OCI-LY3 (cell line): ENCODE measurements around the gene CALHM6.

Experiments used
- H2AFZ ChIP-seq: fragments of 200-600, 300-600 bp; shearing (Covaris generic); 2 replicates; pipeline ENCODE4 v1.6.0; 2014; ENCODE audit warnings: antibody characterized with exemption, low read depth, low read length
- H3K27ac ChIP-seq: fragments of 200-600, 300-600 bp; sonication (generic); 2 replicates; pipeline ENCODE4 v1.5.1; 2014; ENCODE audit warnings: mild to moderate bottlenecking, low read length, moderate library complexity, mixed read lengths
- H3K27me3 ChIP-seq: fragments of 200-600, 300-600 bp; sonication (generic); 2 replicates; pipeline ENCODE4 v1.6.1; 2014; ENCODE audit warnings: low read depth, low read length, mixed read lengths
- H3K36me3 ChIP-seq: fragments of 200-600, 300-600 bp; sonication (generic); replicated peaks from 2 replicates; pipeline ENCODE3; 2014; ENCODE audit warnings: low read depth, low read length, mixed read lengths
- H3K4me1 ChIP-seq: fragments of 300-600, 200-600 bp; sonication (generic); 2 replicates; pipeline ENCODE4 v1.6.1; 2014; ENCODE audit warnings: low read length, mixed read lengths
- H3K4me2 ChIP-seq: fragments of 200-600, 300-600 bp; sonication (generic); 2 replicates; pipeline ENCODE4 v1.6.1; 2014; ENCODE audit warnings: low read length, mixed read lengths
- H3K4me3 ChIP-seq: fragments of 300-600, 200-600 bp; sonication (generic); 2 replicates; pipeline ENCODE4 v1.5.1; 2014; ENCODE audit warnings: antibody characterized with exemption, mild to moderate bottlenecking, low read length, moderate library complexity
- H3K79me2 ChIP-seq: fragments of 300-600, 200-600 bp; shearing (Covaris generic); 2 replicates; pipeline ENCODE4 v1.6.1; 2014; ENCODE audit warnings: mild to moderate bottlenecking, low read length, mixed read lengths
- H3K9ac ChIP-seq: fragments of 300-600, 200-600 bp; shearing (Covaris generic); 2 replicates; pipeline ENCODE4 v1.6.0; 2014; ENCODE audit warnings: mild to moderate bottlenecking, low read length, moderate library complexity
- H3K9me3 ChIP-seq: fragments of 200-600, 300-600 bp; shearing (Covaris generic); 2 replicates; pipeline ENCODE4 v1.6.1; 2014; ENCODE audit warnings: low read length, mixed read lengths; ENCODE audit not compliant: insufficient read depth
- H4K20me1 ChIP-seq: fragments of 200-600, 300-600 bp; sonication (generic); 2 replicates; pipeline ENCODE4 v1.6.1; 2016; ENCODE audit warnings: low read length, mixed read lengths; ENCODE audit not compliant: insufficient read depth
- CTCF ChIP-seq: fragments of 200-600, 300-600 bp; sonication (generic); IDR thresholded peaks from 2 replicates; pipeline ENCODE4 v1.5.1; 2014; ENCODE audit warnings: antibody characterized with exemption, low read length, low read depth
- EZH2phosphoT487 ChIP-seq: fragments of 200-600 bp; shearing (Covaris generic); IDR thresholded peaks from 2 replicates; pipeline ENCODE4 v1.6.1; 2018; ENCODE audit warnings: antibody characterized with exemption, mixed run types, low read depth

The CALHM6 gene

DNA sequence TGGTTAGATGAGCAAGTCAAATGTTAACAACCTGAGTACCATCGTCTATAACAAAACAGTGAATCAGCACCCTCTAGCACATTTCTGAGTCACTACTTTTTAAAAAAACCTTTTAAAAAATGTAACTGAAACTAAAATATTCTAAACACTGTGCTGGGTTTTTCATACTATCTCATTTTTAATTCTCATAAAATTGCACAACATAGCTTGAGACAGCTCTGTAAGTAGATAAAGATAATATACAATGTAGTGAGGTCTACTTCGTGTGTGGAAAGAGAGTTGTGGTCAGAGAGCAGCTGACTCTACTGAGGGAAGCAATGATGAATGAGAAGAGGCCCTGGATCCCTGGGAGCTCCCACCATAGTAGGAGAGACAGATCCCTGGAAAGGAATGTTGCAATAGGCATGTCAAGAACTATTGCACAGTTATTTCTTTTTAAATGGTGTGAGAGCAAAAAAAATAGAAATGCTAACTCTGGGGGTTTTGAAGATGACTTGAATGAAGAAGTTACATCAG is 13.6 kb upstream of the CALHM6 start:
- H4K20me1 ChIP-seq = no peaks in the 10 kb centered on the region
- H3K79me2 ChIP-seq = no peaks in the 10 kb centered on the region
- no peaks in the 10 kb centered on the region for H3K36me3 ChIP-seq
- TF ChIP-seq EZH2phosphoT487 (no peak), CTCF (peak; percentile 45)
- H3K9me3 ChIP-seq = no peaks in the 10 kb centered on the region
- peaks cover 50% of the 10 kb centered on the region for H3K4me1 ChIP-seq
- H3K4me2 ChIP-seq = peak overlapping the region; percentile 54
- no peak overlapping the region for H2AFZ ChIP-seq
- H3K9ac ChIP-seq = no peak overlapping the region
- no peak overlapping the region for H3K4me3 ChIP-seq
- H3K27me3 ChIP-seq = no peaks in the 10 kb centered on the region
- peak overlapping the region; percentile 49 for H3K27ac ChIP-seq

DNA sequence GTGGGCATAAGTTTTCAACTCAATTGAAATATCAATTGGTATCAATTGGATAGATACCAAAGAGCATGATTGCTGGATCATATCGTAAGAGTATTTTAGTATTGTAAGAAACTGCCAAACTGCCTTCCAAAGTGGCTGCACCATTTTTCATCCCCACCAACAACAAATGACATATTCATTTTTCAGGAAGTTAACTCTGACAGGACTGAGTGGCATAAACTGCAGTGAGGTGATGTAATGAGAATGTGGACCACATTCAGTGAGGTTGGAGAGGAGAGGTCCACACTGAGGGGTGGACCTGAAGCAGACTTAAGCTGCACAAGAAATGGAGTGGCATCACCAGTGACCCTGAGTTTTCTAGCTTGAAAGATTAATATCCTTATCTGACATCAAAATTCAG is 11.6 kb upstream of the CALHM6 start:
- no peaks in the 10 kb centered on the region for H3K79me2 ChIP-seq

DNA sequence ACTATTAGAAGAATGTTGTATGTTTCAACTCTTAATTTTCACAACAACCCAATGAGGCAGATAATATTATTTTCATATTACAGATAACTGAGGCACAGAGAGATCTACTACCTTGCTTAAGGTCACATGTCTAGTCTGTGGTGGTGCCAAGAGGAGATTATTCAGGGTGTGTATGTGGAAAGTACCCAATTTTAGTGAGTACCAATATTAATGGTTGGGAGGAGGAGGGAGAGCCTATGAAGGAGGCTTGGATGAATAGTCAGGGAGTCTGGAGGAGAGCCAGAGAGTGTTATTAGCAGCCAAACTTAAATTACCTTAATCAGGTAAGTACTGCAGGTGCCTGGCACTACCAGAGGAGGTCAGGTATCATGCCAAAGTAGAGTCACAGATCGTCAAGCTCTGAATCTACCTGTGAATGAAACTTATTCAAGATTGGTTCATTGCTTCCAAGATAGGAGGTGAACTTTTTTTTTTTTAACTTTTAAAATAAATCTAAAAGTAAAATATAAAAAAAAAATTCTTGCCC is 10.9 kb upstream of the CALHM6 start:
- H3K9ac ChIP-seq = no peak overlapping the region
- peaks cover 50% of the 10 kb centered on the region for H3K4me1 ChIP-seq
- H3K27ac ChIP-seq = no peak overlapping the region
- no peaks in the 10 kb centered on the region for H3K27me3 ChIP-seq
- no peaks in the 10 kb centered on the region for H3K9me3 ChIP-seq
- no peaks in the 10 kb centered on the region for H4K20me1 ChIP-seq
- H3K4me3 ChIP-seq = no peak overlapping the region
- no peaks in the 10 kb centered on the region for H3K79me2 ChIP-seq
- no peak overlapping the region for H2AFZ ChIP-seq
- H3K4me2 ChIP-seq = peak overlapping the region; percentile 72; the same call in 1 of the 2 replicates
- H3K36me3 ChIP-seq = no peaks in the 10 kb centered on the region
- no peak for TF ChIP-seq EZH2phosphoT487
- TF ChIP-seq CTCF = no peak

More for the DNA sequence above, 11.6 kb upstream of the CALHM6 start:
- Histone ChIP-seq H4K20me1 (no peaks in the 10 kb centered on the region), H3K4me2 (no peak overlapping the region), H3K4me1 (peaks cover 50% of the 10 kb centered on the region), H3K27ac (no peak overlapping the region), H2AFZ (no peak overlapping the region), H3K36me3 (no peaks in the 10 kb centered on the region), H3K4me3 (no peak overlapping the region), H3K9me3 (no peaks in the 10 kb centered on the region), H3K27me3 (no peaks in the 10 kb centered on the region), H3K9ac (no peak overlapping the region)
- TF ChIP-seq CTCF (no peak), EZH2phosphoT487 (no peak)

DNA sequence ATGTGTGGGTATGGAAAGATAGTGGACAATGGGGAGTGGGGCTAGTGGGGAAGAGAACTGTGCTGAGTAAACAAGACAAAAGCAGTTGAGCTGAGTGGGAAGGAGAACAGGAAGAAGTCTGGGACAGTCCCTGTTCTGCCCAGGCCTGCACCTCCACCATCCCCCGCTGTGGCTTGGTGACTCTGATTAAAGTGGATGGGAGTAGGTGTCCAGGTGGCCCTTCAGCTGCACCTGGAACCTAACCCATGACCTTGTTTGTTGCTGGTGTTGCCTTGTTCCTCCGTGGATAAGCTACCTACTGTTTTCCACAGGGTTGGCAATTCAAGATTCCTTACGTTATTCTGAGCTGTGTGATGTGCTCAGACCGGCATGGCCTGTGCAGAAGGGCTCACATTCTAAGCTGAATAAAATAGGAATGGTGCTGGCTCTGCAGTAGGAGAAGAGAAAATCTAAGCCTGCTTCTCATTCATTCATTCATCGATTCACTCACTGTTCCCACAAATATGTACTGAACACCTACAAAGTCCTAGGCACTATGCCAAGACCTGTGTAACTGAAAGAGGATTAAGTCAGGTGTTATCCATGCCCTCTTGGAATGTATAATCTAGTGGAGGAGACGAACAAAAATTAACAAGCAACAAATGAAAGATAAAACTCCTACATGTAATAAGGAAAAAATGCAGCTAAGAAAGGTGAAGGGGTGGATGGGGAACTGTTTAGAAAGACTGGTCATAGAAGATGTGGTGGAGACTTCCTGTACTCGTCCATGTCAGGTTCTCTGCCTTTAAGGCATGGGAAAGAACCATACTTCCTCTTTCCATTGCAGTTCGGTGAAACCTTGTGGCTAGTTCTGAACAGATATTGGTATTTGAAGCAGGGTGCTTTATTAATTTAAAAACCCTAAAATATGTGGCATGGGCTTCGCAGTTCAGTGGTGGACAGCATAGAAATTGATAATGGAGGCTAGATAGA is 10.1 kb upstream of the CALHM6 start:
- Histone ChIP-seq H3K36me3 (no peaks in the 10 kb centered on the region), H3K4me1 (peaks cover 48% of the 10 kb centered on the region), H3K79me2 (no peaks in the 10 kb centered on the region), H3K4me2 (peak overlapping the region; percentile 72), H3K27ac (peak overlapping the region; percentile 56), H3K9ac (peak overlapping the region; percentile 40; the same call in 1 of the 2 replicates), H3K9me3 (no peaks in the 10 kb centered on the region), H4K20me1 (no peaks in the 10 kb centered on the region), H3K4me3 (peak overlapping the region; percentile 49), H2AFZ (no peak overlapping the region), H3K27me3 (no peaks in the 10 kb centered on the region)
- no peak for TF ChIP-seq CTCF
- no peak for TF ChIP-seq EZH2phosphoT487
